Stomach (tissue), 9 donors: ENCODE measurements around the gene STRADB. TPM values are rescaled to one million over a fixed set of nuclear protein-coding genes. Genes with fewer than 3 reads are reported as not detected.

ENCODE experiments used
- DNase-seq, 2 donors: peaks; one replicate each; pipeline versions ENCODE4 v3.0.0 to v3.0.0-alpha.2; 2013 to 2019
- H3K27ac ChIP-seq, 5 donors: fragments of 200-600 bp in 4 of 5; sonication (generic) in 4 of 5; one replicate each; pipeline ENCODE4 v1.5.1; 2013 to 2019; ENCODE audit warnings: mild to moderate bottlenecking in 1 of 5, moderate library complexity in 1 of 5
- H3K27me3 ChIP-seq, 3 donors: fragments of 200-600 bp; sonication (generic); one replicate each; pipeline ENCODE4 v1.5.1; 2017 to 2019; ENCODE audit warnings: mixed run types in 1 of 3
- H3K36me3 ChIP-seq, 4 donors: fragments of 200-600 bp; sonication (generic); 1 replicate in 3 of 4; 2 replicates in 1 of 4; pipeline ENCODE4 v1.5.1; 2016 to 2019
- H3K4me1 ChIP-seq, 4 donors: fragments of 200-600 bp; sonication (generic); one replicate each; pipeline ENCODE4 v1.5.1; 2016 to 2019
- H3K4me3 ChIP-seq, 4 donors: fragments of 200-600 bp; sonication (generic) in 3 of 4; one replicate each; pipeline ENCODE4 v1.5.1; 2016 to 2019; ENCODE audit warnings: mild to moderate bottlenecking in 1 of 4
- H3K9me3 ChIP-seq, 4 donors: fragments of 200-600 bp; sonication (generic); one replicate each; pipeline ENCODE4 v1.5.1; 2016 to 2019
- EP300 ChIP-seq: sonication (generic); formaldehyde crosslinking; IDR thresholded peaks from one replicate; pipeline ENCODE4 v1.6.1; 2017; ENCODE audit warnings: antibody characterized with exemption
- POLR2A ChIP-seq, 4 donors: fragments of 450-650 bp; IDR thresholded peaks; one replicate each; pipeline ENCODE4 v1.6.1; 2016; ENCODE audit warnings: antibody characterized with exemption in 4 of 4, control low read depth in 2 of 4, mild to moderate bottlenecking in 1 of 4, moderate library complexity in 1 of 4
- POLR2AphosphoS5 ChIP-seq, 3 donors: sonication (generic); formaldehyde crosslinking; IDR thresholded peaks; one replicate each; pipeline ENCODE4 v1.6.1; 2016; ENCODE audit warnings: antibody characterized with exemption in 3 of 3
- WGBS, 5 donors: extraction: QIAGEN DNeasy Blood & Tissue Kit in 3 of 5; methylation state at CpG; one replicate each; pipeline versions ENCODE4 v1.1.5 to v1.1.7; 2013 to 2018; 5-methylcytosine and 5-hydroxymethylcytosine counted together
- intact Hi-C: fragments of 100-400 bp; cut with DNase I; formaldehyde crosslinking; loops from one replicate; pipeline ENCODE4 v1.15.1; 2023; ENCODE audit warnings: low total_unique reads
- polyA plus RNA-seq, 3 donors: library from polyadenylated mRNA; stranded (reverse); fragments of 200-250 nt; gene quantifications; one replicate each; pipeline ENCODE4 v1.2.3, GENCODE V29; 2013
- total RNA-seq, 5 donors: library from RNA; depleted of rRNA; stranded (reverse); fragments of >200 nt; gene quantifications; one replicate each; pipeline versions ENCODE4 v1.1.0 to v1.2.3, GENCODE V29; 2014 to 2016
- TF ChIP-seq, protein P1 (sequence below), 7 experiments: fragments of 450-650 bp in 4 of 7; fragments of 200-600 bp in 3 of 7; sonication (generic) in 3 of 7; IDR thresholded peaks; one replicate each; pipeline ENCODE4 v1.5.1; 2016 to 2019; ENCODE audit warnings: antibody characterized with exemption in 7 of 7, control low read depth in 2 of 7, mild to moderate bottlenecking in 1 of 7
- donor health status: healthy with polysubstance abuse.
- donor health status: Bipolar disorder and iron deficiency.
- donor health status: healthy.

The STRADB gene
- total and polyA plus RNA-seq, 8 donors, result 7.9 to 93.4 (median 22.9) TPM

DNA sequence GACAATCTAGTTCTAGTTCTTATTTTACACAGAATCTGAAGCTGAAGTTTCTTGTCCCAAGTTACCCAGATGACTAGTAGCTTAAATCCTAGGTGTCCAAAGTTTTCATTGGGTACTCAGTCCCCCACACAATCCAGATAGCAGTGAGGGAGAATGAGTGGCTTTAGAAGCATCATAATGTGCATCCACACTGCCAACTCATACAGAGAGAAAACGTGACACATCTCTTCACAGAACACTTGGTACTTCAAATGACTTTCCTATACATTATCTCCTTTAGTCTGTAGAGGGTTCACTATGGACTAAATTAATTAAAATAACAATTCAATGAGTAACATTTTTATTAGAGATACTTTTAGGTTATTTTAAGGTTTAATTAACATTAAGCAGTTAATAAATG is 45.2 kb downstream of the STRADB start:
- Histone ChIP-seq H3K9me3 (peaks cover 0 to 2% (median under 1%) of the 10 kb centered on the region in 4 donors), H3K36me3 (peaks cover 0 to 1% (median 0%) of the 10 kb centered on the region in 4 donors), H3K27ac (no peak overlapping the region), H3K27me3 (no peaks in the 10 kb centered on the region), H3K4me3 (no peak overlapping the region), H3K4me1 (no peaks in the 10 kb centered on the region)
- TF ChIP-seq EP300 (no peak), POLR2A (IDR thresholded peaks at IDR 0.05) (no peak), POLR2AphosphoS5 (IDR thresholded peaks at IDR 0.05) (no peak)
- TF ChIP-seq, protein P1, sequence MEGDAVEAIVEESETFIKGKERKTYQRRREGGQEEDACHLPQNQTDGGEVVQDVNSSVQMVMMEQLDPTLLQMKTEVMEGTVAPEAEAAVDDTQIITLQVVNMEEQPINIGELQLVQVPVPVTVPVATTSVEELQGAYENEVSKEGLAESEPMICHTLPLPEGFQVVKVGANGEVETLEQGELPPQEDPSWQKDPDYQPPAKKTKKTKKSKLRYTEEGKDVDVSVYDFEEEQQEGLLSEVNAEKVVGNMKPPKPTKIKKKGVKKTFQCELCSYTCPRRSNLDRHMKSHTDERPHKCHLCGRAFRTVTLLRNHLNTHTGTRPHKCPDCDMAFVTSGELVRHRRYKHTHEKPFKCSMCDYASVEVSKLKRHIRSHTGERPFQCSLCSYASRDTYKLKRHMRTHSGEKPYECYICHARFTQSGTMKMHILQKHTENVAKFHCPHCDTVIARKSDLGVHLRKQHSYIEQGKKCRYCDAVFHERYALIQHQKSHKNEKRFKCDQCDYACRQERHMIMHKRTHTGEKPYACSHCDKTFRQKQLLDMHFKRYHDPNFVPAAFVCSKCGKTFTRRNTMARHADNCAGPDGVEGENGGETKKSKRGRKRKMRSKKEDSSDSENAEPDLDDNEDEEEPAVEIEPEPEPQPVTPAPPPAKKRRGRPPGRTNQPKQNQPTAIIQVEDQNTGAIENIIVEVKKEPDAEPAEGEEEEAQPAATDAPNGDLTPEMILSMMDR (IDR thresholded peaks at IDR 0.05), result no peak
- DNase-seq, result no peak
- intact Hi-C loops, result no loop called here
- WGBS, 5 donors, result 73 to 89% (median 79%) methylated on average over 1 of the region's 1 CpG

DNA sequence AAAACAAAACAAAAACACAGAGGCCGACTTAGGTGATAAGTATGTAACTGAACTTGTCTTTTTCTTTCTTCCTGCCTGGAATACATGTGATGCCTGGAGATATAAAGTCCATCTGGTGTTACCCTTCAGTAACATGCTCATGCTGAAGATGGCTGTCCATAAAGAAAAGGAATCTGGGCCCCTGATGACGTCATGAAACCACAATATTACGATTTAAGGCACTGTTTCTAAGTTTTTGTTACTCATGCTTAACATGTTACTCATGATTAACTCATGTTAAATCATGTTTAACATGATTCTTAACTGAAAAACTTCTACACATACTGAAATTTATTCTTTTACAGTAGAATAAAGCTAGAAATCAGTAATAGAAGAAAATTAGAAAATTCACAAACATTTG is 49.0 kb downstream of the STRADB start:
- Histone ChIP-seq H3K9me3 (peaks cover 0 to 26% (median 15%) of the 10 kb centered on the region in 4 donors), H3K27ac (no peak overlapping the region), H3K4me1 (no peaks in the 10 kb centered on the region), H3K27me3 (no peaks in the 10 kb centered on the region), H3K4me3 (no peak overlapping the region), H3K36me3 (peaks cover 0 to 4% (median 0%) of the 10 kb centered on the region in 4 donors)
- 62 to 74% (median 66%) methylated on average over 3 of the region's 3 CpGs for WGBS, 5 donors
- TF ChIP-seq, protein P1 (IDR thresholded peaks at IDR 0.05), result no peak
- TF ChIP-seq POLR2A (IDR thresholded peaks at IDR 0.05) (no peak), POLR2AphosphoS5 (IDR thresholded peaks at IDR 0.05) (no peak), EP300 (no peak)
- no peak for DNase-seq
- intact Hi-C loops, result no loop called here

- intact Hi-C loops, result no loop called here
- H3K9me3 ChIP-seq, result peaks cover 0 to 26% (median 15%) of the 10 kb centered on the region in 4 donors
- no peak for DNase-seq
- H3K27ac ChIP-seq, result no peak overlapping the region
- 95 to 98% (median 96%) methylated on average over 2 of the region's 2 CpGs for WGBS, 5 donors
- H3K36me3 ChIP-seq, result peaks cover 0 to 4% (median 0%) of the 10 kb centered on the region in 4 donors
- H3K4me3 ChIP-seq, result no peak overlapping the region
- no peaks in the 10 kb centered on the region for H3K4me1 ChIP-seq
- TF ChIP-seq, protein P1 (IDR thresholded peaks at IDR 0.05), result no peak
- no peak for TF ChIP-seq POLR2A (IDR thresholded peaks at IDR 0.05)
- TF ChIP-seq EP300, result no peak
- no peak for TF ChIP-seq POLR2AphosphoS5 (IDR thresholded peaks at IDR 0.05)
- H3K27me3 ChIP-seq, result no peaks in the 10 kb centered on the region
Observed at GRCh38 chr2:201502713-201503112, 51.2 kb downstream of the STRADB start.

DNA sequence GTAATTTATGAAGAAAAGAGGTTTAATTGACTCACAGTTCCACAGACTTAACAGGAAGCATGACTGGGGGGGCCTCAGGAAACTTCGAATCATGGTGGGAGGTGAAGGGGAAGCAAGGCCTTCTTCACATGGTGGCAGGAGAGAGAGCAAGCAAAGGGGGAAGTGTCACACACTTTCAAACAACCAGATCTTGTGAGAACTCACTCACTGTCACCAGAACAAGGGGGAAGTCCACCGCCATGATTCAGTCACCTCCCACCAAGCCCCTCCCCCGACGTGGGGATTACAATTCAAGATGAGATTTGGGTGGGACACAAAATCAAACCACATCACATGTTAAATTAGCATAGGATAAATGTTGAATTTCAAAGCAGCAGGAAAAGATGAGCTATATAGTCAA is 56.2 kb downstream of the STRADB start:
- Histone ChIP-seq H3K4me1 (no peaks in the 10 kb centered on the region), H3K27ac (no peak overlapping the region), H3K9me3 (peaks cover 0 to 15% (median 7%) of the 10 kb centered on the region in 4 donors), H3K4me3 (no peak overlapping the region), H3K36me3 (no peaks in the 10 kb centered on the region), H3K27me3 (no peaks in the 10 kb centered on the region)
- intact Hi-C loops, result no loop called here
- TF ChIP-seq POLR2A (IDR thresholded peaks at IDR 0.05), result no peak
- TF ChIP-seq EP300, result no peak
- TF ChIP-seq POLR2AphosphoS5 (IDR thresholded peaks at IDR 0.05), result no peak
- TF ChIP-seq, protein P1 (IDR thresholded peaks at IDR 0.05), result no peak
- no peak for DNase-seq
- 83 to 88% (median 84%) methylated on average over 4 of the region's 4 CpGs for WGBS, 5 donors
